ENCODE results near the gene LRRC73.
"Not testable (repeated sequence)": the region's sequence is repeated elsewhere in the genome, so short reads cannot be mapped to it uniquely, and the experiment has no call there.

The LRRC73 gene

DNA sequence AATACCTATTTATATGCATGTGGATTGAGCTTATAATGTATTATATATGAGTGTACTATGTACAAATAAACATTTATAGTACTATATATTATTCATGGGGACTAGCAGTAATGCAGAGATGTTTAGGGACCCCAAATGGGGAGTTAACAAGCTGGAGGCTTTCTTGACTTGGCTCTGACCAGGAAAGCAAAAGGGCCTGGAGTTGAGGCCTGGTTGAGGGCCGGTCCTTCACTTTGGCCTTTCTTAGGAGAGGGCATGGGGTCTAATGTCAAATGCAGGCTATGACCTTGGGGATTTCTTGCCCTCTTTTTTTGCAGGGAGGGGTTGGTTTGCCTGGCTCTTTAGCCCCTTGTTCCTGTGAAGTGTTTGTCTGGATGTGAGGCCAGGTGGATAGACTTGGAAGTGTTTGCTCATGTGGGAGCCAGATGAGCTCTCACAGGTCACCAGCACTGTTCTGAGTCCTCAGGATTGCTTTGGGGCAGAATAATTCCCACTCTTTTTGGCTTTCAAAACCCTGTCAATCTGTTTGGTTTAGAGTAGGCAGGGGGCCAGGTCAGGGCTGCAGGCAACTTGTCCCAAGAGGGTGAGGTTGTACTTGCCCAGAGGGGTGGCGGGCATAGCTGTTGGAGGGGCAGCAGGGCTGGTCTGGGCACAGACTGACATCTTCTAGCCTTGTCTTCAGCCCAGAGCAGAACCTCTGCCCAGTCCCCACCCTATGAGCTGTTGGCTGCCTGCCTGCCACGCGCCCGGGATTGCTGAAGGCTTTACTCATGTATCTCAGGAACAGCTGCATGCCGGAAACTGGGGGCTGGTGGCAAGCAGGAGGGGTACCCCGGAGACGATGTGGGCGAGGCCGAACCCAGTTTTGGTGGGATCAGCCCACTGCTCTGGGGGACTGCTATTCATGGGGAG, 18.1 kb downstream of the LRRC73 start:
- no peak for DNase-seq (ENCODE audit: low read depth)

DNA sequence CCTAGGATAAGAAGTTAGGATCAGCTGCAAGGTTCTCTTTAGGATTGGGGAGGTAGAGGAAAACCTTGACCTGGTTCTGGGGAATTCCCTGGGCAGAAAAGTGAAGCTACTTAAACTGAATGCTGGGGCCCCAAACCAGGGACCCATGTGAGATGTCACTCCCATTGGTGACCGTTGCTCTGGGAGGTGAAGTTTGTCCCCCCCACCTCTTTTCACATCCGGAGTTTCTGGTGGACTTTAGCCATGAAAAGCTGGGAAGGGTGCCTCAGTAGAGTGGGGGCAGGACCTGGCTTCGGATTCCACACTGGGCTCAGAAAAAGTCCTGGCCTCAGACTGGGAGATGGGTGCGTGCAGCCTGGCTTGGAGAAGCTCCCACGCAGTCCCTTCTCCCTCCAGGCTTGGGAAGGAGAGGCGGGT, 19.6 kb downstream of the LRRC73 start:
- no peak for DNase-seq (ENCODE audit: low read depth)

DNA sequence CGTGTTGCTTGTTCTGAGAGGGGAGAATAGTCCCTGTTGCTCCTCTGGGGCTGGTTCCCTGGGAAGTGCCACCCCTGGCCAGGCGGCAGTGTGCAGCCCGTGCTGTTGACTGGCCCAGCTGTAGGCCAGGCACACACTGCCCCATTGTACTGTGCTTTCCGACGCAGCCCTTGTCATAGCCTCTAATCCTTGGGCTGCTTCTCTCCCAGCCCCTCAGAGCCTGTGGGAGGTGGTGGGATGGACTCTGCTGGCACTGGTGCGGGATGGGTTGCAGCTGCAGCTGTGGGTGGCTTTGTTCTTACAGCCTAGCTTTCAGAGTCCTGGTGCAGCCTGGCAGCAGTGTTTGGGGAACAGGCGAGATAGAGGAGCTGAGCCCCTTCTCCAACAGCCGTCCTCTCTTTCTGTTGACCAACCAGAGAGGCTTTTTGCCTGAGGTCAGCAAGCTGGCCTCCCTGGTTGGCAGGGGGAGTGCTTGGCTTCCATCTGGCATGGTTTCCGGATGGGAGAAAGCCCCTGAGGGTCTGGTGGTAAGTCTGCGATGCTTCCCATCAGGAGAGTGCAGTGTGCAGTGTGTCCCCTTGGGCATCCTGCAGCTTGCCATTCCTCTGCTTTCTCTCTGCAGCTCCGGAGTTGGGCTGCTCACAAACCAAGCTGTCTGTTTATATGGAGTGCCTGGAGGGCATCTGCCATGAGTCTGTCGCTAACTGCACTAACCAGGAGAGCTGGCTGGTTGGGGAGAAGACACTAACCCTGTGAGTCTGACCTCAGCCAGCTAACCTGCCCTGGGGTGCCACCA, 20.7 kb downstream of the LRRC73 start:
- DNase-seq (ENCODE audit: low read depth), result no peak

DNA sequence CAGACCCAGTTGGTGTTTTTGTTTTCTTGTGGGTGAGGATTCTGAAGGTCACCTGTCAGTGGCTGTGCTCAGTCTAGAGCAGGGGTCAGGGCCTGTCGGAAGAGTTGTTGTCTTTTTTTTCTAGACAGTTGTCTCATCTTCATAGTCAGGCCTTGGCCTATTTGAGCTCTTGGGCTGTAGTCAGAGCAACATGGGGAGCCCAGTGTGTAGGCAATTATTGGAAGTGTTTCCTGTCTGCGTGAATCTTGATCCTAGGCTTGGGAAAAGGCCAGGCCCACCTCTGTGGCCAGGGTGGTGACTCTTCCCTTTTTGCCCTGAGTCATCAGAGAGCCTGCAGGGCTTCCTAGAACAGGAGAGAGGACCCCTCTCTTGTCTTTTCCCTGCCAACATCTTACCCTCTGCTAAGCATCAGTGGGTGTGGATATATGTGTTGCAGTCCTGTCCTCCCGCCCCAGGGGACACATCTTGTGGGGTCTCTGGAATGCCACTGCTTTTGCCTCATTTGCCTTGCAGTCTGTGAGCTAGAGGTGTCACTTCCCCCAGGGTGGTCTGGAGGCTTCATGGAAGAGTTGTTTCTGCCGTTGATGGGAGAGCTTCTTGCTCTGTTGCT, 21.4 kb downstream of the LRRC73 start:
- DNase-seq (ENCODE audit: low read depth), result no peak

DNA sequence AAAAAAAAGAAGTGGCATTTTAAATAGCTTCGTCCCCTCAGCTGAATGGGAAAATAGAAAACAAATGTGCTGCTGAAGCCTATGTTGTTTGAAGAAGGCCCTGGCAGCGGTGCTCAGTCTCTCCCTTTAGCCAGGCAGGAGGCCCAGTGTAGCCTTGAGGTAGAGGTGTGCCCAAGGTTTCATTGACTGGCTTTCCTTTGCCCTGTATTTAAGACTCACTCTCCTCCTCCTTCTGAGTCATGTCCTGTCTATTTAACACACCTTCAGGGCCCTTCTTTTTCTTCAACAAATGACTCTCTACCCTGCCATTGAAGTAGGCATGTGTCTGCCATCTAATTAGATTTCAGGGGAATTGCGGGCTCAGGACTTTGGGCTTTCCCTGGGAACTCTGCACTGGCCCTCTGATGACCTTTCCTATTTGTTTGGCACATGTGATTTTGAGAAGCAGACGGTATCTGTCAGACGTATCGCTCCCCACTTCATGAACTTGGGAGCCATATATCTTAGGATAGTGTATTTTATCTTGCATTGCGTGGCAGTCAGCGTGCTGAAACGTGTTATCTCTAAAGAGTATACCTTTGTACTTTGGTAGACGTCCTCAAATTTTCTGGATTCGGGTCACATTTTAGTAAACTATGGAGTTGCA, 28.4 kb downstream of the LRRC73 start:
- DNase-seq (ENCODE audit: low read depth), result no peak

DNA sequence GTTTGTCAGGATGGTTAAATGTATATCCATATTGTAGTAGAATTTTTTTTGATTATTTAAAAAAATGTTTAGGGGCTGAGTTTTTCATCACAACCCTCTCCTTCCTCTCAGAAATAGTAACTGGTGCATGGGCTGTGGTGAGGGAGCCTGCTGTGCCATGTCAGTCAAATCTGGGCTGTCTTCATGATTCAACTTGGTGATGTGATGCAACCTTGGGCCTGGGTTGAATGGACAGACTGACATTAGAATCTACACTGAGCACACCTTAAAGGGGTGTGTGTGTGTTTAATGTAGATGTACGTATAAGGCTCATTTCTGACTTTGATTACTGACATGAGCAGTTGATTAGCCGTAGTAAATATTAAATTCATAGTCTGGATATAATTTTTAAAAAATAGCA, 29.1 kb downstream of the LRRC73 start:
- DNase-seq (ENCODE audit: low read depth), result no peak

DNA sequence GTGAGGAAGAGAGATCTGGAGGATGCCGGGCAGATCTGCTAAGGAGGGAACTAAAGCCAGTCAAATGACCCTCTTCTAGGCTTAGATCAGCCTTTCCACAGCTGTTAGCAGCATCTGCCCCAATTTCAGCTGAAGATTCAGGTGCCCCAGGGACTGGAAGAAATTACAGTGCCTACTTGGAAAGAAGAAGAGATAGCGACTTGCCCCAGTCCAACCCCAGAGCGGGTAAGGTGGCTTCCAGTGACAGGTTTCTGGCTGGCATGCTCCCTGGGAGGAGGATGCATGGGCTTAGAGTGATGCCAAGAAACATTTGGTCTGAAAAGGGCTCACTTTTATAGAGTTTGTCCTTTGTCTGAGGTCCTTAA, 32.2 kb downstream of the LRRC73 start:
- DNase-seq (ENCODE audit: low read depth), result no peak

DNA sequence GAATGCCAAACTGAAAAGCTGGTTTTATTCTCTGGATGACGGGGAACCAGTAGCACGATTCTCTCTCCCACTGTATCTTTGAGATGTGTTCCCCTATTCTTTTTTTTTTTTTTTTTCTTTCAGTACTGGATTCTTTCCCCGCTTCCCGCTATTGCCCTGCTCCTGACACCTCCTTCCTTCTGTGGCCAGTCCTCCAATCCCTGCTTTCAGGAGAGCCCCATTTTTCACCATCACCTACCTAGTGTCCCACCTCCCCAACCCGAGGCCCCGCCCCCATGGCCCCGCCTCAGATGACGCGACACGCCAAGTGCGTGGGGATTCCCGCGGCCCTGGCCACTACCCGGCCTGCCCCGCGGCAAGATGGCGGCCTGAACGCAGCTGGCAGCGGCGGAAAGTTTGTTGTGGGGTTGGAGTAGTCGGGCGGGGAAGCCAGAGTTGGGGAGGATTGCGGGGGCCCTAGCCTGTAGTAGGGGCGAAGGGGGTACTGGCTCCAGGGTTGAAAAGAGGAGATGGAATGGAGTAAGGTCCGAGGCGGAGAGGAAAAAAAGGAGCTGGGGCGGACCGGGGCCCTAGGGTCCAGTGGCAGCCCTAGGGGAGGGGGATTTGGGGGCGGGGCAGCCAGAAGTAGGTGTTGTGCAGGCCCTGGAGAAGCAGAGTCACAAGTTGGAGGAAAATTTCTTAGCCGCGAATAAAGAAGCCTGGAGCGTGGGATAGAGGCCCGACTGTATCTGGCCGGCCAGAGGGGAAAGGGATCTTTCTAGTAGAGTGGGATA, 32.7 kb downstream of the LRRC73 start, which contains the start of gene TJAP1:
TSS of gene TJAP1 (plus strand) at position 336 of the 773 bp plus-strand sequence. CDS start 21,432 bp downstream, outside the sequence.
- DNase-seq (ENCODE audit: low read depth), result peak; percentile 96

DNA sequence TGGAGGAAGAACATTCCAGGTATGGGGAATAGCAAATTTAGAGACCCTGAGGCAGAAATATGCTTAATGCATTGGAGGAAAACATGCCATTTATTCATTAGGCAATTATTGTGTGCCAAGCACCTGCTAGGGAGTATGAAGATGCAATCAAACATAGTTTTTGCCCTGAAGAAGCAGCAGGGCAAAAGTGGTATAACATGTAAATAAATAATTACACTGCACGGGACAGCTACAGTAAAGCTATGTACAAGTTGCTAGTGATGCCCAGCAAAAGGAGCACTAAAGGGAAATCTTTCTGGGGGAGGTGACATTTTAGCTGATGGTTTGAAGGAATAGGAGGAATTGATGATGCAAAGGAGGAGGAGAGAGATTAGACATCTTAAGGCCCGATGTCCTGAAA, 33.4 kb downstream of the LRRC73 start:
- DNase-seq (ENCODE audit: low read depth), result no peak

DNA sequence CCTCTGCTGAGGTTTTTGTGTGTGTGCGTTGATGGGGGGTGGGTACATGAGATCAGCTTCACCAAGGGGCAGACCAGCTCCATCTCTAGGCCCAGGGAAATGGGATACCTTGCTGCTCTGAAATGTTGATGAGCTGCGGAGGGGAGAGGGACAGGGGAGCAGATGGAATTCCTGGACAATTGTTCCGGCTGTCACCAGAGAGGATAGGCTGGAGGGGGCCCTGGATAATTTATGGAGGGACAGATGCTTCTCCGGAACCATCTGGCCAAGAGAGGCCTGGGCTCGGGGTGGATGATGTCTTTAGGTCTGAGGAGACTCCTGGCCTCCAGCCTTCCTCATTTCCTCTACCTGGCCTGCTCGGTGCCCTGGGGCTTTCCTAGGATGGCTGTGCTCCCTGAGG, 34.6 kb downstream of the LRRC73 start:
- no peak for DNase-seq (ENCODE audit: low read depth)

DNA sequence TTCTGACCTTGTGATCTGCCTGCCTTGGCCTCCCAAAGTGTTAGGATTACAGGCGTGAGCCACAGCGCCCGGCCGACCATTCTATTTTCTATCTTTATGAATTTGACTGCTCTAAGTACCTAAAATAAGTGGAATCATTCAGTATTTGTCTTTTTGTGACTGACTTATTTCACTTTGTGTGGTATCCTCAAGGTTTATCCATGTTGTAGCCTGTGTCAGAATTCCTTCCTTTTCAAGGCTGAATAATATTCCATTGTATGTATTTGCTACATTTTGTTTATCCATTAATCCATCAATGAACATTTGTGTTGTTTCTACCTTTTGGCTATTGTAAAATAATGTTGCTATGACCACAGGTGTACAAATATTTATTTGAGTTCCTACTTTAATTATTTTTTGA, 37.6 kb downstream of the LRRC73 start:
- DNase-seq (ENCODE audit: low read depth), result no peak

DNA sequence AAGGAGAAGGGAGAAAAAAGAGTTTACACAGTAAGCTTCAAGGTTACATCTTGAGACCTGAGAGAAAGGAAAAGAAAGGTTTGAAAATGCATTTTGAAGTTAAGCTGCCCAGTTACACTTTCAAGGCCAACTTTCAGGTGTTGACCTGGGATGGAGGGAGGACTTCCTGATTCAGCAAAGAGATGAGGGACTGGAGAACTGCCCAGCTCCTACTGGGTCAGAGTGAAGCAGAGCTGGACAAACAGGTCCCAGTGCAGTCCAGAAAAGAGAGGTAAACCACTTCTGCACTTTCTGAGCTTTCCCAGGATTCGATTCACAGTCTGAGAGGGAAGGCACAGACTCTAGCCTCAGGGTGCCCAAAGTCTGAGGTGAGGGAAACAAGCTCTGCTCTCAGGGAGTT, 38.7 kb downstream of the LRRC73 start:
- DNase-seq (ENCODE audit: low read depth), result no peak

DNA sequence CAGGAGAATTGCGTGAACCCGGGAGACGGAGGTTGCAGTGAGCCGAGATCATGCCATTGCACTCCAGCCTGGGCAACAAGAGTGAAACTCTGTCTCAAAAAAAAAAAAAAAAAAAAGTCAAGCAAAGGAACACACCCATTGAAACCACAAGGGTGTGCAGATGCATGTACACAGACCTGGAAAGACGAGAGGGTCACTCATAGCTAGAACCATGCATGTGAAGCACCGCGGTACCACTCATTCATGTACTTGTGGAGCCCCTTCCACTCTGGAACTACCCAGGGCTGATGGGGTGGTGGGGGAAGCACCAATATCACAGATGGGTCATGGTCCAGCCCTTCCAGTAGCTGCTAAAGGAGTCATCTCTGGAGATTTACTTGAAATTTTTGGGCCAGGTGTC, 40.2 kb downstream of the LRRC73 start:
- DNase-seq (ENCODE audit: low read depth), result no peak

DNA sequence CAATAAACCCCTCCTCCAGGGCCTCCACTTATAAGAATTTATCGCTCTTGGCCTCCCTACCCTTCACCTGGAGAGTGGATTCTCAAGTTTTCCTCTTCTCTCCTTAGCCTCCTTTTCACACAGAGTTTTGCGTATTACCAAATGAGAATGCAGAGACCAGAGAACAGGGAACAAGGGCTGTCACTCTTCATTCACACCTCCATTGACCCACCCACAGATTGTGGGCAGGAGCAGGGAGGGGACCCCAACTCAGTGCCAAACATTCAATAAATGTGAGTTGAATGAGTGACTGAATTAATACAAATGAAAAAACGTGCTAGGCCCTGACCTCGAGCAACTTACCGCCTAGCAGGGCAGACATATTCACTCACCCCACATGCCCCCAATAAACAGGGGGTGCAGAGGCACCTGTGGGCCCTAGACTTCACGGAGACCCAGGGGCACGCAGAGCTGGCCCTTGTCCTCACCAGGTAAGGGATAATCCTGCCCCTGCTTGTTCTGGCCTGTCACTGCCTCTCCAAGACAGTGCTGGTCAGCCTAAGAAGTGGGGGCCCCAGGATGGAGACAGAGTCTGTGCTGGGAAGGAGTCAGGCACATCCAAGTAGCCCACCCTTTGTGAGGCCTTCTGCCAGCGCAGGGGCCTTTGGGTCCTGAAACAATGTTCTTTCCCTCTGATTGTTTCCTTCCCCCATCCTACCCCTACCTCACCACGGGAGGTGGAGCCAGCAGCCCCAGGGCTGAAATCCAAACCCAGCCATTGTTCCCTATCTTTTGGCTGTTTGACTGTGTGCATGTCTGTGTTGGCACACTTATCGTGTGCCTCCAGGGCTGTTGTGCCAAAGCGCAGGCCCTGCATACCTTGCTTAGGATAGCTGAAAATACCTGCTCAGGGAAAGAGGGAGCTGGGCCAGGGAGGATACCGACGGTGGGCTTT, 41.1 kb downstream of the LRRC73 start:
- DNase-seq (ENCODE audit: low read depth), result no peak

DNA sequence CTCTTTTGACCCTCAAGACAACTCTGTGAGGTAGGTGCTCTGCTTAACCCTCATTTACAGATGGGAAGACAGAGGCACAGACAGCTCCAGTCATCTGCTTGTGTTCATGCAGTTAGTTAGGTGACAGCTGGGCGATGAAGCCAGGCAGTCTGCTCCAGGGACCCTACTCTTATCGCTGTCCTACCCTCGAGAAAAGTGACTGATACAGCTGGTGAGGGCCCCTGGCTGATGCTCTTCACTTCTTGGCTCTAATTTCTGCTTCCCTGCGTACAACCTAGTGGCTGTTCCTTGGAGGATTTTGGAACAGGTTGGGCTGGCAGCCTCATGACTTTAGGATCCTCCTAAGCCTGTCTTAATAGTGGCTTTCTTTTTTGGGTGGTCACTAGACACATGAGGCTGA, 41.9 kb downstream of the LRRC73 start:
- DNase-seq (ENCODE audit: low read depth), result no peak

DNA sequence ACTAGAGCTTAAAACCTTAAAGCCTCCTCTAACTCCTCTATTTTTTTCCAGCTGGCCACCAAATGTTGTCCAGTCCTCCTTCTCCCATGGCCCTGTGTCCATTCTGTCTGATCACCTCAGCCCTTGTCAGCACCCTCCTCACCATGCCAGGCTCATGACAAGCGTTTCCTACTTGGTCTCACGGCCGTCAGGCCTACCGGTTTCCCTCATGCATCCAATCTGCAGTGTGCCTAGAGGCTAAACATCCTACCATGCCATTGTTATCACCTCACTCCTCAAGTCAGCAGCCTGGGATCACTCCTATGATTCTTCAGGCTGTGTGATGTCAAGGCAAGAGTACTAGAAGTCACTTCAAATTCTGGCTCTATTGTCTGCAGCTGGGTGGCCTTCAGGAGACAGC, 42.4 kb downstream of the LRRC73 start:
- no peak for DNase-seq (ENCODE audit: low read depth)

DNA sequence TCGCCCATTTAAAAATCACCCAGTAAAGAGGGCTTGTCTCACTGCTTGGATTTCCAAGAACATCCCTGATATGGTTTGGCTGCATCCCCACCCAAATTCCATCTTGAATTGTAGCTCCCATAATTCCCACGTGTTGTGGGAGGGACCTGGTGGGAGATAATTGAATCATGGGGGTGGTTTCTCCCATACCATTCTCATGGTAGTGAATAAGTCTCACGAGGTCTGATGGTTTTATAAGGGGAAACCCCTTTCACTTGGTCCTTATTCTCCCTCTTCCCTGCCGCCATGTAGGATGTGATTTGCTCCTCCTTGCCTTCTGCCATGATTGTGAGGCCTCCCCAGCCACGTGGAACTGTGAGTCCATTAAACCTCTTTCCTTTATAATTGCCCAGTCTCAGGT, 42.9 kb downstream of the LRRC73 start:
- not testable (repeated sequence) for DNase-seq (ENCODE audit: low read depth)

DNA sequence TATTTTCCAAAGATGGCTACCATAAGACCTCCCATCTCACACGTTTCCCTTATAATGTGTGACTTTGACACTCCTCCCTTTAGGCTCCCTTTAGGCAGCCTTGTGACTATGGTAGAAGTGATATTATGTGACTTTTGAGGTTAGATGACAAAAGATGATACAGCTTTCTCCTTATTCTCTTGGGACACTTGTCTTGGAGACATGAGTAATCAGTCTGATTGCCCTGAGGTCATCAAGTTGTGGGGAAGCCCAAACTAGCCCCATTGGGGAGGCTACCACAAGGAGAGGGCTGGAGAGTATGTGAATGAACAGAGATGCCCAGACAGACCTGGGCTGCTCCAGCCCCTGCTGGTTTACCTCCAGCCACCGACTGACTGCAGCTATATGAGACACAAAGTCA, 44.2 kb downstream of the LRRC73 start:
- no peak for DNase-seq (ENCODE audit: low read depth)

DNA sequence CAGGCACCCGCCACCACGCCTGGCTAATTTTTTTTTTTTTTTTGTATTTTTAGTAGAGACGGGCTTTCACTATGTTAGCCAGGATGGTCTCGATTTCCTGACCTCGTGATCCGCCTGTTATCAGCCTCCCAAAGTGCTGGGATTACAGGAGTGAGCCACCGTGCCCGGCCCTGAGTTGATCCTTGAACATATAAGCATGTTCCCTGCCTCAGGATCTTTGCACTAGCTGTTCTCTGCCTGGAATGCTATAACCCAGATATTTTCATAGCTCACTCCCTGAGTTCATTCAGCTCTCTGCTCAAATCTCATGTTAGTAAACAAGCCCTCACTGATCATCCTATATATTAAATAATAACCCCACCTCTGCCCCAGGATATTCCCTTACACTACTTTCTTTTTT, 45.8 kb downstream of the LRRC73 start:
- DNase-seq (ENCODE audit: low read depth), result no peak

DNA sequence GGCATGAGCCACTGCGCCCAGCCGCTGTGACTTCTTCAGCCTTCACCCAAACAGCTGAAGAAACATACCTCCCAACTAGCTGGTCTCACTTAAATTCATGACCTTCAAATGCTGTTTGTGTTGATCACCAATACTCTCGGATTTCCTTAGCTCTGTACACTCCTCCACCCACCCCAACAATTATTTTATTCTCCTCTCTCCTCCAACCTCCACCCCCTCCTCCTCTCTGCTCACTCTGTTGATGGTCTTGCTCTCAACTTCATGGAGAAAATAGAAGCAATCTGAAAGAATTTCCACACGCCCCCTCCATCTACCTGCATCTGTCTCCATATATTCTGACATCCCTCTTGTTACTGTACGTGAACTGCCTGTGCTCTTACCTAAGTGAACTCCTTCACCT, 48.2 kb downstream of the LRRC73 start:
- no peak for DNase-seq (ENCODE audit: low read depth)
